CD14-positive monocyte (primary cell): ENCODE measurements around the gene MTA1. TPM values are rescaled to one million over a fixed set of nuclear protein-coding genes. Genes with fewer than 3 reads are reported as not detected.

Experiments
- DNase-seq, 3 donors: peaks; one replicate each; pipeline ENCODE4 v3.0.0-alpha.2; 2011 to 2022
- H2AFZ ChIP-seq: 2 replicates; pipeline ENCODE4 v1.6.0; 2012; ENCODE audit warnings: mild to moderate bottlenecking, low read depth, low read length, inconsistent platforms; ENCODE audit not compliant: insufficient read depth, poor library complexity, severe bottlenecking
- H3K27ac ChIP-seq, 2 donors: 1 replicate in 1 of 2; 2 replicates in 1 of 2; pipeline ENCODE4 v1.5.1; 2012 to 2013; ENCODE audit warnings: low read length in 2 of 2, control low read depth in 1 of 2, inconsistent platforms in 1 of 2, low read depth in 1 of 2, mild to moderate bottlenecking in 1 of 2
- H3K27me3 ChIP-seq, 2 donors: one replicate each; pipeline versions ENCODE4 v1.6.0 to v1.6.1; 2011 to 2013; ENCODE audit warnings: low read length in 2 of 2; ENCODE audit not compliant: control insufficient read depth in 2 of 2, insufficient read depth in 2 of 2
- H3K36me3 ChIP-seq, 2 donors: replicated peaks in 1 of 2; 1 replicate in 1 of 2; 2 replicates in 1 of 2; pipeline versions ENCODE4 v1.5.1 to v1.6.1; 2012 to 2013; ENCODE audit warnings: low read length in 2 of 2, control low read depth in 1 of 2, inconsistent platforms in 1 of 2, mild to moderate bottlenecking in 1 of 2; ENCODE audit not compliant: insufficient read depth in 2 of 2, control insufficient read depth in 1 of 2
- H3K4me1 ChIP-seq, 2 donors: 1 replicate in 1 of 2; 2 replicates in 1 of 2; pipeline versions ENCODE4 v1.5.1 to v1.6.1; 2012 to 2013; ENCODE audit warnings: low read length in 2 of 2, control low read depth in 1 of 2, inconsistent platforms in 1 of 2, mild to moderate bottlenecking in 1 of 2, moderate library complexity in 1 of 2; ENCODE audit not compliant: insufficient read depth in 2 of 2, control insufficient read depth in 1 of 2
- H3K4me2 ChIP-seq: replicated peaks from 2 replicates; pipeline ENCODE3; 2012; ENCODE audit warnings: low read length, moderate library complexity, mild to moderate bottlenecking; ENCODE audit not compliant: poor library complexity, severe bottlenecking; ENCODE audit errors: extremely low read depth
- H3K4me3 ChIP-seq, 3 experiments: fragments of 200-600 bp in 1 of 3; sonication (generic) in 1 of 3; replicated peaks in 1 of 3; 1 replicate in 2 of 3; 2 replicates in 1 of 3; pipeline ENCODE4 v1.5.1; 2011 to 2013; ENCODE audit warnings: low read length in 3 of 3, mild to moderate bottlenecking in 3 of 3, control low read depth in 2 of 3, low read depth in 2 of 3, inconsistent platforms in 1 of 3, moderate library complexity in 1 of 3
- H3K79me2 ChIP-seq: 2 replicates; pipeline ENCODE4 v1.6.0; 2012; ENCODE audit warnings: mild to moderate bottlenecking, control low read depth, inconsistent platforms, low read length, moderate library complexity; ENCODE audit not compliant: insufficient read depth
- H3K9ac ChIP-seq: 2 replicates; pipeline ENCODE4 v1.6.0; 2017; ENCODE audit warnings: low read length, mild to moderate bottlenecking; ENCODE audit not compliant: insufficient read depth, poor library complexity, severe bottlenecking
- H3K9me3 ChIP-seq, 2 donors: replicated peaks in 1 of 2; 1 replicate in 1 of 2; 2 replicates in 1 of 2; pipeline versions ENCODE4 v1.5.1 to v1.6.1; 2012 to 2013; ENCODE audit warnings: low read length in 2 of 2, control low read depth in 1 of 2; ENCODE audit not compliant: control insufficient read depth in 1 of 2, insufficient read depth in 1 of 2
- H4K20me1 ChIP-seq: 2 replicates; pipeline ENCODE4 v1.6.0; 2012; ENCODE audit warnings: mild to moderate bottlenecking, low read length, control low read depth, moderate library complexity; ENCODE audit not compliant: insufficient read depth
- H3K27ac Mint-ChIP-seq, 7 donors: one replicate each; pipeline ENCODE4 v1.8.0; 2020; ENCODE audit warnings: mild to moderate bottlenecking in 7 of 7, mixed read lengths in 7 of 7, moderate library complexity in 6 of 7, inconsistent platforms in 2 of 7
- H3K27me3 Mint-ChIP-seq, 3 donors: one replicate each; pipeline ENCODE4 v1.8.0; 2021 to 2022; ENCODE audit warnings: low read depth in 3 of 3, mild to moderate bottlenecking in 3 of 3, mixed read lengths in 3 of 3, moderate library complexity in 3 of 3, inconsistent platforms in 1 of 3
- H3K36me3 Mint-ChIP-seq, 2 donors: one replicate each; pipeline ENCODE4 v1.8.0; 2020; ENCODE audit warnings: mixed read lengths in 2 of 2, inconsistent platforms in 1 of 2, mild to moderate bottlenecking in 1 of 2
- H3K4me1 Mint-ChIP-seq: one replicate; pipeline ENCODE4 v1.8.0; 2020; ENCODE audit warnings: mild to moderate bottlenecking, mixed read lengths
- H3K4me3 Mint-ChIP-seq, 2 donors: one replicate each; pipeline ENCODE4 v1.8.0; 2020; ENCODE audit warnings: mild to moderate bottlenecking in 2 of 2, mixed read lengths in 2 of 2, moderate library complexity in 1 of 2
- H3K9me3 Mint-ChIP-seq, 7 donors: one replicate each; pipeline ENCODE4 v1.8.0; 2020 to 2022; ENCODE audit warnings: mixed read lengths in 7 of 7, mild to moderate bottlenecking in 6 of 7, moderate library complexity in 6 of 7, inconsistent platforms in 2 of 7
- WGBS: methylation state at CpG from one replicate; pipeline ENCODE4 v1.1.5; 2013; ENCODE audit warnings: missing lambda C conversion rate; ENCODE audit not compliant: insufficient coverage; 5-methylcytosine and 5-hydroxymethylcytosine counted together
- intact Hi-C, 2 donors: fragments of 100-400 bp; cut with micrococcal nuclease; formaldehyde crosslinking; loops; one replicate each; pipeline versions ENCODE4 v1.15.0 to v1.15.1; 2023
- polyA plus RNA-seq, 3 donors: library from polyadenylated mRNA; depleted of rRNA in 1 of 3; unstranded in 2 of 3; stranded (reverse) in 1 of 3; fragments of 300-500 nt in 2 of 3; fragments of >200 nt in 1 of 3; fragmentation: Illumina TruSeq in 2 of 3; gene quantifications; 1 replicate in 2 of 3; 2 replicates in 1 of 3; pipeline ENCODE4 v1.2.3, GENCODE V29; 2012 to 2021
- TF ChIP-seq, protein P1 (sequence below): fragments of 200-600 bp; IDR thresholded peaks from one replicate; pipeline ENCODE4 v1.8.0; 2022; ENCODE audit warnings: antibody characterized with exemption, mild to moderate bottlenecking

MTA1 gene
- polyA plus RNA-seq, 3 donors, result 0.91 to 102 (median 2.0) TPM

DNA sequence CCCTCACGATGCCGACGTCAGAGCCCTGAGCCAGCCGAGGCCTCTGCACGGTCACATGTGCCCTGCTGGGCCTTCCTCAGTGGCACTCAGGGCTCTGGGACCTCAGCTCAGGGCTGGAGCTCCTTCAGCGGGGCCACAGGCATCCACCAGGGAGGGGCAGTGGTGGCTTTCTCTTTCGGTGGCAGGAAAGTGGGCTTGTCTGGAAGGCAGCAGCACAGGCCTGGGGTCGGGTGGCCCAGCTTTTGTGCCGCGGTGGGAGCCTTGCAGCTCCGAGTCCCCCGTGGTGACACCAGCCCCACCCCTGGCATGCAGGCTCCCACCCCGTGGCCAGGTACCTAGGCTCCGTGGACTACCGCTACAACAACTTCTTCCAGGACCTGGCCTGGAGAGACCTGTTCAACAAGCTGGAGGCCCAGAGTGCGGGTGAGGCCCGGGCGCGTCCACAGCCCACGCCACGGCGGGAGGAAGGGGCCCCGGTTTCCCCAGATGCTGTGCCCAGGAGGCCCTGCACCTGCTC, 35.5 kb upstream of the MTA1 start:
- Mint-ChIP-seq H3K27me3 (no peaks in the 10 kb centered on the region), H3K4me1 (peaks cover 21% of the 10 kb centered on the region), H3K36me3 (peaks cover 24 to 54% of the 10 kb centered on the region in 2 donors), H3K27ac (peak overlapping the region in 1 of 7 donors; percentile 79), H3K4me3 (no peak overlapping the region), H3K9me3 (no peaks in the 10 kb centered on the region)
- intact Hi-C loops, result no loop called here
- Histone ChIP-seq H3K36me3 (peaks cover 28 to 29% of the 10 kb centered on the region in 2 donors), H3K27me3 (no peaks in the 10 kb centered on the region), H4K20me1 (no peaks in the 10 kb centered on the region), H3K4me3 (no peak overlapping the region), H3K27ac (no peak overlapping the region), H3K4me1 (peaks cover 25 to 38% of the 10 kb centered on the region in 2 donors), H3K9ac (no peak overlapping the region), H2AFZ (no peak overlapping the region), H3K4me2 (no peak overlapping the region), H3K9me3 (no peaks in the 10 kb centered on the region), H3K79me2 (no peaks in the 10 kb centered on the region)
- DNase-seq, result no peak
- WGBS, result 91% methylated on average over 23 of the region's 23 CpGs
- TF ChIP-seq, protein P1, sequence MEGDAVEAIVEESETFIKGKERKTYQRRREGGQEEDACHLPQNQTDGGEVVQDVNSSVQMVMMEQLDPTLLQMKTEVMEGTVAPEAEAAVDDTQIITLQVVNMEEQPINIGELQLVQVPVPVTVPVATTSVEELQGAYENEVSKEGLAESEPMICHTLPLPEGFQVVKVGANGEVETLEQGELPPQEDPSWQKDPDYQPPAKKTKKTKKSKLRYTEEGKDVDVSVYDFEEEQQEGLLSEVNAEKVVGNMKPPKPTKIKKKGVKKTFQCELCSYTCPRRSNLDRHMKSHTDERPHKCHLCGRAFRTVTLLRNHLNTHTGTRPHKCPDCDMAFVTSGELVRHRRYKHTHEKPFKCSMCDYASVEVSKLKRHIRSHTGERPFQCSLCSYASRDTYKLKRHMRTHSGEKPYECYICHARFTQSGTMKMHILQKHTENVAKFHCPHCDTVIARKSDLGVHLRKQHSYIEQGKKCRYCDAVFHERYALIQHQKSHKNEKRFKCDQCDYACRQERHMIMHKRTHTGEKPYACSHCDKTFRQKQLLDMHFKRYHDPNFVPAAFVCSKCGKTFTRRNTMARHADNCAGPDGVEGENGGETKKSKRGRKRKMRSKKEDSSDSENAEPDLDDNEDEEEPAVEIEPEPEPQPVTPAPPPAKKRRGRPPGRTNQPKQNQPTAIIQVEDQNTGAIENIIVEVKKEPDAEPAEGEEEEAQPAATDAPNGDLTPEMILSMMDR, result no peak

GRCh38 chr14:105384605-105385321, 34.9 kb upstream of the MTA1 start:
- DNase-seq, result no peak
- no peaks in the 10 kb centered on the region for H3K27me3 Mint-ChIP-seq

More at GRCh38 chr14:105384605-105385321, 34.9 kb upstream of the MTA1 start:
- no peaks in the 10 kb centered on the region for H3K27me3 ChIP-seq
- no peak overlapping the region for H3K4me3 ChIP-seq
- no peak overlapping the region for H3K9ac ChIP-seq
- Mint-ChIP-seq H3K36me3 (peaks cover 23 to 50% of the 10 kb centered on the region in 2 donors), H3K9me3 (no peaks in the 10 kb centered on the region), H3K4me3 (no peak overlapping the region), H3K4me1 (peaks cover 28% of the 10 kb centered on the region), H3K27ac (no peak overlapping the region)
- peaks cover 32 to 45% of the 10 kb centered on the region in 2 donors for H3K4me1 ChIP-seq
- no peaks in the 10 kb centered on the region for H3K9me3 ChIP-seq
- no peak overlapping the region for H2AFZ ChIP-seq
- H3K79me2 ChIP-seq, result no peaks in the 10 kb centered on the region
- H3K27ac ChIP-seq, result no peak overlapping the region
- peaks cover 28 to 29% of the 10 kb centered on the region in 2 donors for H3K36me3 ChIP-seq
- TF ChIP-seq, protein P1, result no peak
- 97% methylated on average over 29 of the region's 29 CpGs for WGBS
- intact Hi-C loops, result loop anchor here in 1 of 2 donors (5.0 kb wide), 1 partner anchor 88 kb away; the partner anchor contains the start of gene CRIP2
- H4K20me1 ChIP-seq, result no peaks in the 10 kb centered on the region
- no peak overlapping the region for H3K4me2 ChIP-seq
